ENCODE data around the gene MEF2D.

MEF2D gene

DNA sequence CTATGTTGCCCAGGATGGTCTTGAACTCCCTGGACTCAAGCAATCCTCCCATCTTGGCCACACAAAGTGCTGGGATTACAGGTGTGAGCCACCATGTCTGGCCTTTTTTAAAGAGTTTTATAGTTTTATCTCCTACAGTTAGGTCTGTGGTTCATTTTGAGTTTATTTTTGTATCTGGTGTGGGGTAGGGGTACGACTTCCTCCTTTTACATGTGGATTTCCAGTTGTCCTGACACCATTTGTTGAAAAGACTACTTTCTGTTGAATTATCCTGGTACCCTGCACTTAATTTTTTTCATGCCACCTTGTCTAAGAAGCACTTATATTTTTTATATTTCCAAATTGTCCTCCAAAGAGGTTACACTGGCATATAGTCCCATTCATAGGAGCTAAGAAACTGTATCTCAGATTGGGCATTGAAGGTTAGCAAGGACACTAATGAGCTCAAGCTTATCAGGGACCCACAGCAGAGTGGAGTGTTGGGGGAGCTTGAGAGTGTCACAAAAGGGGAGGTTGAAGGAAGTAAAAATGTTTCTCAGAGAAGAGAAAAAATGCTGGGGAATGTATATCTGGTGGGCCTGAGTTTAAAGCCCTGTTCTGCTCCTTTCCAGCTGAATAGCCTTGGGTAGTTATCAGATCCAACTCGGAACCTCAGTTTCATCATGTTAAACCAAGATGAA is 23.4 kb upstream of the MEF2D start:
- no peak for DNase-seq

GRCh38 chr1:156522443-156522970 is 21.9 kb upstream of the MEF2D start:
- no peak for DNase-seq

DNA sequence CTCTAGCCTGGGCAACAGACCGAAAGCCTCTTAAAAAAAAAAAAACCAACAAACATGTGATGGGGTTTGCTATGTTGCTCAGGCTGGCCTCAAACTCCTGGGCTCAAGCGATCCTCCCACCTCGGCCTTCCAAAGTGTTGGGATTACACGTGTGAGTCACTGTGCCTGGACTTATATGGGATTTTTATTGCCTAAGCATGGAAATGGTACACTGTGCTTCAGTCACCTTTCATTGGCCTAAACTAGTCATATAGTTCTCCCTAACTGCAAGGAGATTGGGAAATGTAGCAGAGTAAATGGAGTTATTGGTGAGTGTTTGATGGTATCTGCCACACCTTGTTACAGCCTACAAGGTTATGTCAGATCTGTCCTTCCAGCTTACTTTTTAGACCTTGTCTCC is 17.2 kb upstream of the MEF2D start:
- DNase-seq = no peak

- no peak for DNase-seq
Observed at GRCh38 chr1:156516821-156517220, 16.2 kb upstream of the MEF2D start.

DNA sequence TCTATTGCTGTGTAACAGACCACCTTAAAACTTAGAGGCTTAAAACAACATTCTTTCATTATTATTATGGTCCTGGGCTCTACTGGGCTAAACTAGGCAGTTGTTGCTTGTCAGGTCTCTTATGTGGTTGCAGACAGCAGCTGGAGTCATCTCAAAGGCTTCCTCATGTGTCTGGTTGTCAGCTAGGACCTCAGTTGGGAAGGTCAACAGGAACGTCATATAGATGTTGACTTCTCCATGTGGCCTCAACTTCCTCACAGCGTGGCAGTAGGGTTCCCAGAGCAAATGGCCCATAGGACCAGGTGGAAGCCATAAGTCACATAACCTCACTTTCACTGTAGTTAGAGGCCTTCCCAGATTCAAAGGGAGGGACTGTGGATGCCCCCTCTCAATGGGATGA is 15.4 kb upstream of the MEF2D start:
- no peak for DNase-seq

DNA sequence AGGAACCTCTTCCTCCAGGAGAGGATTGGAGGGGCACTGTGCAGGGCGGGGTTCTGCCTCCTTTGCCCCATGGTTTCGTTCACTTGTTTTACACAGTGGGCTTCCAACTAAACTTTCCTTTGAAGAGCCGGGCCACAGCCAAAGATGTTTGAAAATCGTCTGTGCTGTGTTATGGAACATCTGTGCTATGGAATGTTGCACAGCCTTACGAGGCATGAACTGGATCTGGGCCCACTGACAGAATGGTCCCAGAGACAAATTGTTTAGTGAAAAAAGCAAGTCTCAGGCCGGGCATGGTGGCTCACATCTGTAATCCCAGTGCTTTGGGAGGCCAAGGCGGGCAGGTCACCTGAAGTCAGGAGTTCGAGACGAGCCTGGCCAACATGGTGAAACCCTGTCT is 12.6 kb upstream of the MEF2D start:
- DNase-seq = no peak

DNA sequence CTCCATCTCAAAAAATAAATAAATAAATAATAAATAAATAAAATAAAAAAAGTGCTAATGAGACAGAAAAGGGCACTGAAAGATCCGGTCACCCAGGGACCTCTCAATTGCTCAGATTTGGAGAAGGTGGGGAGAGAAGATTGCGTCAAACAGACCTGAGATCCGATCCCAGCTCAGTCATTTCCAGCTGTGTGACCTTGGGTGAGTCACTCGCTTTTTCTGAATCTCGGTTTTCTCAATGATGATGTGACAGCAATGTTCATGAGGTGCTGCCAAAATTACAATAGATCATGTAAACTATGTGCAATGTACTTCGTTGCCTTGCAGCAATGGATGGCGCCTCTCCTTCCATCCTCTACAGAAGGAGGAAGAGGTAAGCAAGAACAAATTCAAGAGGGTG is 11.1 kb upstream of the MEF2D start:
- DNase-seq = no peak

GRCh38 chr1:156510709-156511108 is 10.1 kb upstream of the MEF2D start:
- DNase-seq = peak; percentile 78

GRCh38 chr1:156509424-156510034 is 9.0 kb upstream of the MEF2D start:
- DNase-seq = no peak

DNA sequence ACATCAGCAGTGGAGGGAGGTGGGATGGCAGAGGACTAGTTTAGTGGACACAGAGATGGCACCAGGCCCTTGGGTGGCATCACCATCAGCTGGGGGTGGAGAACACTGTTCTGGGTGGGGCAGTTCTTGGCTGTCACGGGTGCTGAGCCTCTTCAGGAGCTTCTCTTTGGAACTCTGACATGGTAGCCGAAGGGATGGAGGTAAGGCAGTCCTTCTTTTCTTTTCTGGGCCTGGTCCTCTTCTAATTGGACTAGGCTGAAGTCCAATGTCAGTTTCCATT is 8.3 kb upstream of the MEF2D start:
- no peak for DNase-seq

GRCh38 chr1:156508205-156508954 is 7.8 kb upstream of the MEF2D start:
- DNase-seq = no peak

GRCh38 chr1:156506450-156506849 is 5.9 kb upstream of the MEF2D start:
- no peak for DNase-seq

GRCh38 chr1:156505679-156506298 is 5.2 kb upstream of the MEF2D start:
- no peak for DNase-seq

- DNase-seq = peak; percentile 99
Observed at GRCh38 chr1:156504821-156505678, 4.5 kb upstream of the MEF2D start.

GRCh38 chr1:156504438-156504813 is 3.9 kb upstream of the MEF2D start:
- no peak for DNase-seq

DNA sequence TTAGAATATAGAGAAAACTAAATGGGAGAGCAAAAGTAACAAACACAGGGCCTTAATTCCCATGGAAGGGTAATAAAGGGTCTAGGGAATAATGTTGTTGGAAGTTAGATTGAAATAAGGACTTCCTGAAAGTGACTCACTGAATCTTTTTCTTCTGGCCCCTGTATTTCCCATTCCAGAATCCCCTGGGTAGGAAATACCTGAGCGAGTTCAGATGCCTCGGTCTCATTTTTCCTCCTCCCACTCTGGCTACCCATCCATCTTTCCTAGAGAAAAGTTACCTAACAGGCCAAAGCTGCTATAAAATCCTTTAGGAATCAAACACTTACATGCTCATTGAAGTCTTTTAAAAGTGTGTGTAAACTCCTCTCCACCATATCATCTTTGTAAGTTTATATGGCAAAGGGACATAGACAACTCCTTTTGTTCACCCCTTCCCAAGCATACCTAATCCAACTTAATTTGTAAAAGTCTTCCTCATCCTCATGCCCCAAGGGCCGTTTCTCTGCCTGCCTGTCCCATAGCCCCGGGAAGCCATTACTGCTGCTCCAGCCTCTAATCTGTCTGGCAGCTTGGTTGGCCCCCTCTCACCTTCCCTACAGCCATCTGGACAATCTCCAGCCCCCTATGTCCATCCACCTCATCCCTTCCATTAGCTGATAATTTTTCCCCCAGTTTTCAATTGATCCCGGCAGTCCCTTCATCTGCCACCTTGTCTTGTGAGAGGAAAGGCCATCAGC is 3.3 kb upstream of the MEF2D start:
- no peak for DNase-seq

- peak; percentile 97 for DNase-seq
Observed at GRCh38 chr1:156502894-156503697, 2.5 kb upstream of the MEF2D start.

DNA sequence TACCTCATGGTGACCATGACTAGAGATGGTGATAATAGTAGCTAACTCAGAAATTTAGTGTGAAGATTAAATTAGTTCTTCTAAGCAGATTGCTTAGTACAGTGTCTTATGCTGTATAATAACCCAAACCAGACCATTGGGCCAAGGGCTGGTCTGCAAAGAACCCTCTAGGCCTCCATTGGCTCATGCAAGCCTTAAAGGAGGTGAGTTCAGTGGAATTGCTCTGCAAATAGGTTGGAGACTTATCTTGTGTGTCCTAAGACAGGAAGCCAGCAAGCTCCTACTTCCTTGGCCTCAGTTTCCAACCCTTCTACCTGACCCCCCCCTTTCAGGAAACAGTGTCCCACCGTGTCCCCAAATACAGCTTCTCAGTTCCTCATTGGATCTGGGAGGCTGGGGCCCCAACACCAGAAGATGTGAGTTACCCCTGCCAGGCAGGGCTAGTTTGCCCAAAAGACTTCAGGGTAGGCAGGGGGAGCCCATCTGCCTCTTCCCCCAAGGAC is 1.9 kb upstream of the MEF2D start:
- DNase-seq = no peak

GRCh38 chr1:156500793-156501506 is 375 bp upstream of the MEF2D start:
- DNase-seq = peak; percentile 97

Measured in fibroblast of skin of back (primary cell).